ENCODE data around the gene MYOT. TPM values are rescaled to one million over a fixed set of nuclear protein-coding genes. Genes with fewer than 3 reads are reported as not detected.

MYOT gene
- total and polyA plus RNA-seq, 2 of the 4 experiments (the other 2 are of a cell fraction), result not detected

DNA sequence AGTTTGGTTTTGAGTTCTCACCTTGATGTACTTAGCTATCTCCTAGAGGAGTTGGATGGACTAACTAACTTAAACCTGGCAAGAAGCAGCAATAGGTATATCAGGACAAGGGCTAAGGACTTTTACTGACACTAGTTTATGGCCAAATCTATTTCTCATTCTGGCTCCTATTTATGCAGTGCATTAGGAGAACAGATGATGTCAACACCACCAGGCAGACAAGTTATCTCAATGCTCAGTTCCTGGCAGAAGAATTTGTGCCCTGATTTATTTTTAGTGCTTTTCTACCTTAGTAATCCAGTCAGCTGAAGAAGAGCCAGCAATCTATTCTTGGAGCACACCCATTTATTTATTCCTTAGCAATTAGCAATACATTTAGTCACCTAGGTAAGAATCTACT, 30.7 kb upstream of the MYOT start:
- no peak overlapping the region for H3K27ac ChIP-seq (ENCODE audit: insufficient read depth, low read length)
- no peaks in the 10 kb centered on the region for H3K9me3 ChIP-seq (ENCODE audit: control insufficient read depth, insufficient read depth, low read length)
- H2BK20ac ChIP-seq (ENCODE audit: low read depth, low read length), result no peak overlapping the region
- ChIA-PET POLR2A (ENCODE audit: unreplicated experiment) (no interaction called here), CTCF (no interaction called here)
- ATAC-seq (ENCODE audit: low read depth), result no peak
- in situ Hi-C loops (cut with MboI; ENCODE audit: low sequenced_read_pairs) (no loop called here), dilution Hi-C loops (cut with HindIII; ENCODE audit: low sequenced_read_pairs, unreplicated experiment) (no loop called here), intact Hi-C loops (cut with micrococcal nuclease) (no loop called here)
- peak; percentile 1 for DNase-seq
- no peak overlapping the region for H3K9ac ChIP-seq (ENCODE audit: low read depth, low read length)
- no peak overlapping the region for H4K5ac ChIP-seq (ENCODE audit: low read depth, low read length)
- H3K4me2 ChIP-seq (ENCODE audit: low read depth, low read length), result no peak overlapping the region
- no peaks in the 10 kb centered on the region for H3K79me1 ChIP-seq (ENCODE audit: low read depth in 1 of 2, low read length in 2 of 2)
- no peak overlapping the region for H2AK9ac ChIP-seq (replicated peaks; ENCODE audit: low read depth, low read length, poor library complexity)
- no peak overlapping the region for H4K8ac ChIP-seq (ENCODE audit: low read depth in 2 of 2, low read length in 2 of 2)
- H3K4me3 ChIP-seq (ENCODE audit: insufficient read depth, low read depth, low read length), result no peak overlapping the region
- no peak overlapping the region for H2BK5ac ChIP-seq (ENCODE audit: low read depth, low read length, poor library complexity, severe bottlenecking)
- H3K23ac ChIP-seq (ENCODE audit: low read depth, low read length), result no peak overlapping the region
- H2BK15ac ChIP-seq (ENCODE audit: low read depth, low read length), result no peak overlapping the region
- no peak overlapping the region for H3K14ac ChIP-seq (replicated peaks; ENCODE audit: low read depth, low read length)
- no peak overlapping the region for H2AK5ac ChIP-seq (ENCODE audit: low read depth, low read length)
- H3K18ac ChIP-seq (ENCODE audit: low read depth, low read length), result no peak overlapping the region
- H3K56ac ChIP-seq (ENCODE audit: extremely low read depth, insufficient read depth, low read length), result no peak overlapping the region
- H3K4me1 ChIP-seq (ENCODE audit: control insufficient read depth, insufficient read depth, low read length), result no peaks in the 10 kb centered on the region
- H2BK120ac ChIP-seq (ENCODE audit: low read depth, low read length), result no peak overlapping the region
- H3K27me3 ChIP-seq (ENCODE audit: control insufficient read depth, insufficient read depth, low read length), result no peaks in the 10 kb centered on the region; the same call in 1 of the 2 replicates
- H3K9me1 ChIP-seq (ENCODE audit: insufficient read depth, low read length), result no peaks in the 10 kb centered on the region
- no peak for TF ChIP-seq MAFK (IDR thresholded peaks at IDR 0.05; ENCODE audit: low read depth, low read length)
- TF ChIP-seq FOS (IDR thresholded peaks at IDR 0.05; ENCODE audit: low read depth, low read length), result no peak
- TF ChIP-seq MXI1 (IDR thresholded peaks at IDR 0.05; ENCODE audit: borderline replicate concordance, low read depth, low read length), result no peak
- no peak for TF ChIP-seq RFX5 (IDR thresholded peaks at IDR 0.05; ENCODE audit: low read depth, low read length)
- no peak for TF ChIP-seq RCOR1 (IDR thresholded peaks at IDR 0.05; ENCODE audit: insufficient replicate concordance, low read length)
- TF ChIP-seq, protein P1, sequence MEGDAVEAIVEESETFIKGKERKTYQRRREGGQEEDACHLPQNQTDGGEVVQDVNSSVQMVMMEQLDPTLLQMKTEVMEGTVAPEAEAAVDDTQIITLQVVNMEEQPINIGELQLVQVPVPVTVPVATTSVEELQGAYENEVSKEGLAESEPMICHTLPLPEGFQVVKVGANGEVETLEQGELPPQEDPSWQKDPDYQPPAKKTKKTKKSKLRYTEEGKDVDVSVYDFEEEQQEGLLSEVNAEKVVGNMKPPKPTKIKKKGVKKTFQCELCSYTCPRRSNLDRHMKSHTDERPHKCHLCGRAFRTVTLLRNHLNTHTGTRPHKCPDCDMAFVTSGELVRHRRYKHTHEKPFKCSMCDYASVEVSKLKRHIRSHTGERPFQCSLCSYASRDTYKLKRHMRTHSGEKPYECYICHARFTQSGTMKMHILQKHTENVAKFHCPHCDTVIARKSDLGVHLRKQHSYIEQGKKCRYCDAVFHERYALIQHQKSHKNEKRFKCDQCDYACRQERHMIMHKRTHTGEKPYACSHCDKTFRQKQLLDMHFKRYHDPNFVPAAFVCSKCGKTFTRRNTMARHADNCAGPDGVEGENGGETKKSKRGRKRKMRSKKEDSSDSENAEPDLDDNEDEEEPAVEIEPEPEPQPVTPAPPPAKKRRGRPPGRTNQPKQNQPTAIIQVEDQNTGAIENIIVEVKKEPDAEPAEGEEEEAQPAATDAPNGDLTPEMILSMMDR (conservative IDR thresholded peaks at IDR 0.05; ENCODE audit: low read depth, low read length), result no peak
- no peak for TF ChIP-seq SMC3 (IDR thresholded peaks at IDR 0.05; ENCODE audit: low read depth, low read length)
- H4K20me1 ChIP-seq (ENCODE audit: insufficient read depth, low read length), result no peaks in the 10 kb centered on the region
- no peaks in the 10 kb centered on the region for H3K36me3 ChIP-seq (ENCODE audit: control insufficient read depth, insufficient read depth, low read length)
- BruUV-seq (replicated peaks), result no TSS peak
- no peak overlapping the region for H4K91ac ChIP-seq (ENCODE audit: insufficient read depth, low read depth, low read length)
- H3K4ac ChIP-seq (ENCODE audit: low read depth, low read length), result no peak overlapping the region
- H2AFZ ChIP-seq (replicated peaks; ENCODE audit: low read length, poor library complexity), result no peak overlapping the region
